ENCODE data around the gene PSMG3. TPM values are rescaled to one million over a fixed set of nuclear protein-coding genes. Genes with fewer than 3 reads are reported as not detected.

Gene PSMG3
- total and polyA plus RNA-seq, 7 experiments from 2014 or later: 12.1 to 57.9 (median 23.4) TPM

GRCh38 chr7:1610013-1610677 lies 40.3 kb upstream of the PSMG3 start:
- H3K27ac ChIP-seq (ENCODE audit: low read depth, low read length): no peak overlapping the region
- no peaks in the 10 kb centered on the region for H3K4me1 ChIP-seq (ENCODE audit: control insufficient read depth in 2 of 2, insufficient read depth in 2 of 2, low read length in 2 of 2)
- no peak overlapping the region for H3K4me3 Mint-ChIP-seq
- ATAC-seq: no peak
- H3K4me1 Mint-ChIP-seq: peaks cover 0 to 4% (median 0%) of the 10 kb centered on the region in 7 donors
- no peaks in the 10 kb centered on the region for H3K36me3 Mint-ChIP-seq
- POLR2A ChIA-PET: no interaction called here
- H3K9me3 Mint-ChIP-seq: peaks cover 0 to 2% (median 0%) of the 10 kb centered on the region in 11 donors
- peaks cover 0 to 29% (median 0%) of the 10 kb centered on the region in 5 donors for H3K27me3 Mint-ChIP-seq
- CTCF ChIA-PET: no interaction called here
- H3K27me3 ChIP-seq (ENCODE audit: control insufficient read depth in 2 of 2, insufficient read depth in 2 of 2, low read length in 2 of 2): no peaks in the 10 kb centered on the region
- no peak overlapping the region for H3K4me3 ChIP-seq (ENCODE audit: low read length)
- no peaks in the 10 kb centered on the region for H3K9me3 ChIP-seq (ENCODE audit: control insufficient read depth in 2 of 3, low read length in 3 of 3)
- no peak for DNase-seq
- intact Hi-C loops (cut with micrococcal nuclease): no loop called here
- no peak overlapping the region for H3K27ac Mint-ChIP-seq
- no peaks in the 10 kb centered on the region for H3K36me3 ChIP-seq (ENCODE audit: control insufficient read depth in 2 of 3, insufficient read depth in 3 of 3, low read length in 3 of 3)

- Histone ChIP-seq H3K27ac (ENCODE audit: low read depth, low read length) (no peak overlapping the region), H3K9me3 (ENCODE audit: control insufficient read depth in 2 of 3, low read length in 3 of 3) (no peaks in the 10 kb centered on the region), H3K36me3 (ENCODE audit: control insufficient read depth in 2 of 3, insufficient read depth in 3 of 3, low read length in 3 of 3) (no peaks in the 10 kb centered on the region), H3K4me1 (ENCODE audit: control insufficient read depth in 2 of 2, insufficient read depth in 2 of 2, low read length in 2 of 2) (no peaks in the 10 kb centered on the region), H3K4me3 (ENCODE audit: low read length) (no peak overlapping the region), H3K27me3 (ENCODE audit: control insufficient read depth in 2 of 2, insufficient read depth in 2 of 2, low read length in 2 of 2) (no peaks in the 10 kb centered on the region)
- H3K4me3 Mint-ChIP-seq: no peak overlapping the region
- peaks cover 0 to 2% (median 0%) of the 10 kb centered on the region in 11 donors for H3K9me3 Mint-ChIP-seq
- POLR2A ChIA-PET: no interaction called here
- DNase-seq (no peak), ATAC-seq (no peak)
- CTCF ChIA-PET: no interaction called here
- H3K4me1 Mint-ChIP-seq: peaks cover 0 to 4% (median 0%) of the 10 kb centered on the region in 7 donors
- no peaks in the 10 kb centered on the region for H3K36me3 Mint-ChIP-seq
- peaks cover 0 to 22% (median 0%) of the 10 kb centered on the region in 5 donors for H3K27me3 Mint-ChIP-seq
- intact Hi-C loops (cut with micrococcal nuclease): no loop called here
- H3K27ac Mint-ChIP-seq: no peak overlapping the region
These were observed 39.2 kb upstream of the PSMG3 start for GRCh38 chr7:1609023-1609422.

GRCh38 chr7:1608318-1608717 lies 38.5 kb upstream of the PSMG3 start:
- Histone ChIP-seq H3K4me1 (ENCODE audit: control insufficient read depth in 2 of 2, insufficient read depth in 2 of 2, low read length in 2 of 2) (no peaks in the 10 kb centered on the region), H3K27me3 (ENCODE audit: control insufficient read depth in 2 of 2, insufficient read depth in 2 of 2, low read length in 2 of 2) (no peaks in the 10 kb centered on the region), H3K4me3 (ENCODE audit: low read length) (no peak overlapping the region), H3K27ac (ENCODE audit: low read depth, low read length) (no peak overlapping the region), H3K9me3 (ENCODE audit: control insufficient read depth in 2 of 3, low read length in 3 of 3) (no peaks in the 10 kb centered on the region), H3K36me3 (ENCODE audit: control insufficient read depth in 2 of 3, insufficient read depth in 3 of 3, low read length in 3 of 3) (no peaks in the 10 kb centered on the region)
- H3K27ac Mint-ChIP-seq: no peak overlapping the region
- ATAC-seq (no peak), DNase-seq (no peak)
- H3K9me3 Mint-ChIP-seq: peaks cover 0 to 2% (median 0%) of the 10 kb centered on the region in 11 donors
- ChIA-PET CTCF (no interaction called here), POLR2A (interaction anchor here (0.7 kb wide), 1 partner anchor 664 kb away, joined by 7 read pairs; no protein-coding TSS in a partner anchor)
- peaks cover 0 to 24% (median 0%) of the 10 kb centered on the region in 5 donors for H3K27me3 Mint-ChIP-seq
- H3K4me3 Mint-ChIP-seq: no peak overlapping the region
- H3K4me1 Mint-ChIP-seq: peaks cover 0 to 4% (median 0%) of the 10 kb centered on the region in 7 donors
- intact Hi-C loops (cut with micrococcal nuclease): no loop called here
- H3K36me3 Mint-ChIP-seq: no peaks in the 10 kb centered on the region

GRCh38 chr7:1607696-1608095 lies 37.9 kb upstream of the PSMG3 start:
- no peak overlapping the region for H3K4me3 ChIP-seq (ENCODE audit: low read length)
- DNase-seq: no peak
- H3K27ac Mint-ChIP-seq: no peak overlapping the region
- no peak for ATAC-seq
- CTCF ChIA-PET: no interaction called here
- peaks cover 0 to 4% (median 0%) of the 10 kb centered on the region in 7 donors for H3K4me1 Mint-ChIP-seq
- H3K27ac ChIP-seq (ENCODE audit: low read depth, low read length): no peak overlapping the region
- H3K9me3 ChIP-seq (ENCODE audit: control insufficient read depth in 2 of 3, low read length in 3 of 3): no peaks in the 10 kb centered on the region
- H3K27me3 ChIP-seq (ENCODE audit: control insufficient read depth in 2 of 2, insufficient read depth in 2 of 2, low read length in 2 of 2): no peaks in the 10 kb centered on the region
- H3K4me1 ChIP-seq (ENCODE audit: control insufficient read depth in 2 of 2, insufficient read depth in 2 of 2, low read length in 2 of 2): no peaks in the 10 kb centered on the region
- peak overlapping the region in 1 of 10 donors; percentile 1 for H3K4me3 Mint-ChIP-seq
- intact Hi-C loops (cut with micrococcal nuclease): no loop called here
- peaks cover 0 to 28% (median 0%) of the 10 kb centered on the region in 5 donors for H3K27me3 Mint-ChIP-seq
- no peaks in the 10 kb centered on the region for H3K36me3 ChIP-seq (ENCODE audit: control insufficient read depth in 2 of 3, insufficient read depth in 3 of 3, low read length in 3 of 3)
- POLR2A ChIA-PET: no interaction called here
- H3K9me3 Mint-ChIP-seq: peaks cover 0 to 2% (median 0%) of the 10 kb centered on the region in 11 donors
- H3K36me3 Mint-ChIP-seq: no peaks in the 10 kb centered on the region

GRCh38 chr7:1607001-1607400 lies 37.2 kb upstream of the PSMG3 start:
- H3K27ac Mint-ChIP-seq: no peak overlapping the region
- CTCF ChIA-PET: no interaction called here

GRCh38 chr7:1604383-1604782 lies 34.6 kb upstream of the PSMG3 start:
- no peak overlapping the region for H3K27ac Mint-ChIP-seq
- no peaks in the 10 kb centered on the region for H3K36me3 ChIP-seq (ENCODE audit: control insufficient read depth in 2 of 3, insufficient read depth in 3 of 3, low read length in 3 of 3)
- no peaks in the 10 kb centered on the region for H3K9me3 ChIP-seq (ENCODE audit: control insufficient read depth in 2 of 3, low read length in 3 of 3)
- H3K27me3 Mint-ChIP-seq: peaks cover 0 to 25% (median 0%) of the 10 kb centered on the region in 5 donors
- no peaks in the 10 kb centered on the region for H3K9me3 Mint-ChIP-seq
- ATAC-seq: no peak
- no peak overlapping the region for H3K4me3 ChIP-seq (ENCODE audit: low read length)
- no peak overlapping the region for H3K4me3 Mint-ChIP-seq
- H3K36me3 Mint-ChIP-seq: no peaks in the 10 kb centered on the region
- DNase-seq: no peak
- no peaks in the 10 kb centered on the region for H3K4me1 ChIP-seq (ENCODE audit: control insufficient read depth in 2 of 2, insufficient read depth in 2 of 2, low read length in 2 of 2)
- H3K27ac ChIP-seq (ENCODE audit: low read depth, low read length): no peak overlapping the region
- intact Hi-C loops (cut with micrococcal nuclease): no loop called here
- no peaks in the 10 kb centered on the region for H3K27me3 ChIP-seq (ENCODE audit: control insufficient read depth in 2 of 2, insufficient read depth in 2 of 2, low read length in 2 of 2)
- POLR2A ChIA-PET: no interaction called here
- peaks cover 0 to 4% (median 0%) of the 10 kb centered on the region in 7 donors for H3K4me1 Mint-ChIP-seq
- CTCF ChIA-PET: no interaction called here

More at GRCh38 chr7:1607001-1607400, 37.2 kb upstream of the PSMG3 start:
- no peaks in the 10 kb centered on the region for H3K4me1 ChIP-seq (ENCODE audit: control insufficient read depth in 2 of 2, insufficient read depth in 2 of 2, low read length in 2 of 2)
- peaks cover 0 to 4% (median 0%) of the 10 kb centered on the region in 7 donors for H3K4me1 Mint-ChIP-seq
- H3K36me3 ChIP-seq (ENCODE audit: control insufficient read depth in 2 of 3, insufficient read depth in 3 of 3, low read length in 3 of 3): no peaks in the 10 kb centered on the region
- no peak overlapping the region for H3K27ac ChIP-seq (ENCODE audit: low read depth, low read length)
- POLR2A ChIA-PET: no interaction called here
- H3K27me3 Mint-ChIP-seq: peaks cover 0 to 28% (median 0%) of the 10 kb centered on the region in 5 donors
- intact Hi-C loops (cut with micrococcal nuclease): no loop called here
- H3K4me3 ChIP-seq (ENCODE audit: low read length): no peak overlapping the region
- no peaks in the 10 kb centered on the region for H3K27me3 ChIP-seq (ENCODE audit: control insufficient read depth in 2 of 2, insufficient read depth in 2 of 2, low read length in 2 of 2)
- no peaks in the 10 kb centered on the region for H3K9me3 Mint-ChIP-seq
- no peak for DNase-seq
- H3K9me3 ChIP-seq (ENCODE audit: control insufficient read depth in 2 of 3, low read length in 3 of 3): no peaks in the 10 kb centered on the region
- no peak for ATAC-seq
- H3K36me3 Mint-ChIP-seq: no peaks in the 10 kb centered on the region
- no peak overlapping the region for H3K4me3 Mint-ChIP-seq
